HepG2 (cell line): ENCODE data around the gene EFEMP2. TPM values are rescaled to one million over a fixed set of nuclear protein-coding genes. Genes with fewer than 3 reads are reported as not detected.
A peak's percentile ranks its signal among the peaks of the same experiment; 100 is the strongest.

ENCODE experiments used
- HNRNPUL1 ChIP-seq: fragments of 200-400 bp; formaldehyde crosslinking; IDR thresholded peaks from 2 replicates; pipeline ENCODE4 v1.6.1; 2017; ENCODE audit warnings: low read depth, mild to moderate bottlenecking, low read length, moderate library complexity
- SP5 ChIP-seq: IDR thresholded peaks from 2 replicates; pipeline ENCODE4 v1.6.1; 2016; ENCODE audit warnings: low read depth, borderline replicate concordance
- ZFP82 ChIP-seq: sonication (generic); formaldehyde crosslinking; IDR thresholded peaks from 2 replicates; pipeline ENCODE4 v1.5.1; 2020; ENCODE audit warnings: mild to moderate bottlenecking, missing genetic modification reagents, borderline replicate concordance
- ZMAT5 ChIP-seq: sonication (generic); formaldehyde crosslinking; IDR thresholded peaks from 2 replicates; pipeline ENCODE4 v1.5.0; 2020; ENCODE audit warnings: mild to moderate bottlenecking, low read depth, missing genetic modification reagents, borderline replicate concordance
- ZNF354B ChIP-seq: sonication (generic); formaldehyde crosslinking; IDR thresholded peaks from 2 replicates; pipeline ENCODE4 v1.8.0; 2022; ENCODE audit warnings: mild to moderate bottlenecking, missing genetic modification reagents
- ZNF660 ChIP-seq: sonication (generic); formaldehyde crosslinking; IDR thresholded peaks from 2 replicates; pipeline ENCODE4 v1.5.1; 2020; ENCODE audit warnings: mild to moderate bottlenecking, low read depth, missing genetic modification reagents, borderline replicate concordance
- ZNF891 ChIP-seq: sonication (generic); formaldehyde crosslinking; IDR thresholded peaks from 2 replicates; pipeline ENCODE4 v1.5.0; 2020; ENCODE audit warnings: mild to moderate bottlenecking, missing genetic modification reagents
- polyA plus RNA-seq, 8 experiments: library from polyadenylated mRNA; depleted of rRNA in 3 of 8; stranded (reverse) in 7 of 8; unstranded in 1 of 8; fragments of >200 nt; fragmentation: Illumina TruSeq in 4 of 8; extraction: Trizol in 4 of 8; gene quantifications; 2 replicates each; pipeline versions ENCODE4 v1.2.1 to v1.2.3, GENCODE V29; 2011 to 2016; ENCODE audit warnings: low read depth in 4 of 8, missing spikeins in 1 of 8, mixed read lengths in 1 of 8; ENCODE audit not compliant: insufficient read depth in 1 of 8
- total RNA-seq, 5 experiments: library from RNA; depleted of rRNA; stranded (reverse); fragments of >200 nt; fragmentation: Illumina TruSeq; extraction: Trizol; gene quantifications; 2 replicates each; pipeline ENCODE4 v1.2.3, GENCODE V29; 2016; ENCODE audit warnings: low read depth in 1 of 5
- TF ChIP-seq, protein P1 (sequence below): sonication (generic); formaldehyde crosslinking; IDR thresholded peaks from 2 replicates; pipeline ENCODE4 v1.5.0; 2020; ENCODE audit warnings: mild to moderate bottlenecking, missing genetic modification reagents
- TF ChIP-seq, protein P2 (sequence below): sonication (generic); formaldehyde crosslinking; IDR thresholded peaks from 2 replicates; pipeline ENCODE4 v1.4.0; 2020; ENCODE audit warnings: missing genetic modification reagents
- TF ChIP-seq, protein P3 (sequence below): sonication (generic); formaldehyde crosslinking; conservative IDR thresholded peaks from 2 replicates; pipeline ENCODE4 v1.4.0; 2020; ENCODE audit warnings: missing genetic modification reagents

The EFEMP2 gene
- total and polyA plus RNA-seq, 2 of the 13 experiments (the other 11 are each of a cell fraction or from before 2014, with no cell fraction given): 7.4 to 29.7 TPM

DNA sequence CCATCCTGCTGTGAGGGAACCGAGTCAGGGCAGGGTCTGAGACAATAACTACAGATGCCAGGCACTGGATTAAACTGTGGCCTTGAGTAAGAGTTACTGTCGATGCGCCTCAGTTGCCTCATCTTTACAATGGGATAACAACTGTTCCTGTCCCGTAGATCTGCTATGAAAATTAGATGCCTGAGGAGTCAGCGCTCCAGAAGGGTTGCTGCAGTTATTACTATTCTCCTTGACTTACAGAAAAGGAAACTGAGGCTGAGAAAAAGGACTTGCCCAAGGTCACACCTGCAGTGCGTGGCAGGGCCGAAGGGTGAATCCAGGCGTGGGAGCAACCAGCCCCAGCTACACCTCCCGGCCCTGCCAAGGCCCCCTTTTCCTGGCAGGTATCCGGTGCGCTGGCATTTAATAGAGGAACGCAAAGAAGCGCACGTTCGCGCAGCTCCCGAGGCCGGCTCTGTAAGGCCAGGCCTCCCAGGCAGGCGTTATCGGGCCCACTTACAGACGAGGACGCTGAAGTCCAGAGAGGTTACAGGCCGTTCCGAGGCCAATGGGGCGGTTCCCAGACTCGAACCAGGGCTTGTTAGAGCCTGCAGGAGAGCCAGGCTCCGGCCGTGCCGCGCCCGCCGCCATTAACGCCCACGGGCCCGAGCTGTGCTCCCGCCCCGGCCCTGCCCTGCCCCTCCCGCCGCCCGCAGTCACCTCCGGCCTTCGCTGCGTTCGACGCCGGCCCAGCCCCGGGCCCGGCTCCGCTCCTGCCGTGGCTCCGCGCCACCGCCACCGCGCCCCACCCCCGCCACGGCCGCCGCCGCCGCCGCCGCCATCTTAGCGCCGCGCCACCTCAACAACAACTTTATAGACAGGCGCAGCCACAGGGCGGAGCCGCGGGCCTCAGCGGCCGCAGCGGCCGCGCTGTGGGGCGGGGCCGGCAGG lies 45.9 kb upstream of the EFEMP2 start, which contains the start of gene C11orf68 (continued):
- TF ChIP-seq, protein P1, sequence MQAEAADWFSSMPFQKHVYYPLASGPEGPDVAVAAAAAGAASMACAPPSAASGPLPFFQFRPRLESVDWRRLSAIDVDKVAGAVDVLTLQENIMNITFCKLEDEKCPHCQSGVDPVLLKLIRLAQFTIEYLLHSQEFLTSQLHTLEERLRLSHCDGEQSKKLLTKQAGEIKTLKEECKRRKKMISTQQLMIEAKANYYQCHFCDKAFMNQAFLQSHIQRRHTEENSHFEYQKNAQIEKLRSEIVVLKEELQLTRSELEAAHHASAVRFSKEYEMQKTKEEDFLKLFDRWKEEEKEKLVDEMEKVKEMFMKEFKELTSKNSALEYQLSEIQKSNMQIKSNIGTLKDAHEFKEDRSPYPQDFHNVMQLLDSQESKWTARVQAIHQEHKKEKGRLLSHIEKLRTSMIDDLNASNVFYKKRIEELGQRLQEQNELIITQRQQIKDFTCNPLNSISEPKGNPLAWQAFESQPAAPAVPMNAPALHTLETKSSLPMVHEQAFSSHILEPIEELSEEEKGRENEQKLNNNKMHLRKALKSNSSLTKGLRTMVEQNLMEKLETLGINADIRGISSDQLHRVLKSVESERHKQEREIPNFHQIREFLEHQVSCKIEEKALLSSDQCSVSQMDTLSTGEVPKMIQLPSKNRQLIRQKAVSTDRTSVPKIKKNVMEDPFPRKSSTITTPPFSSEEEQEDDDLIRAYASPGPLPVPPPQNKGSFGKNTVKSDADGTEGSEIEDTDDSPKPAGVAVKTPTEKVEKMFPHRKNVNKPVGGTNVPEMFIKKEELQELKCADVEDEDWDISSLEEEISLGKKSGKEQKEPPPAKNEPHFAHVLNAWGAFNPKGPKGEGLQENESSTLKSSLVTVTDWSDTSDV (CRISPR knock-in tag): no peak
- TF ChIP-seq, protein P2, sequence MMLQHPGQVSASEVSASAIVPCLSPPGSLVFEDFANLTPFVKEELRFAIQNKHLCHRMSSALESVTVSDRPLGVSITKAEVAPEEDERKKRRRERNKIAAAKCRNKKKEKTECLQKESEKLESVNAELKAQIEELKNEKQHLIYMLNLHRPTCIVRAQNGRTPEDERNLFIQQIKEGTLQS (CRISPR knock-in tag): no peak
- no peak for TF ChIP-seq SP5 (CRISPR knock-in tag)
- TF ChIP-seq ZNF891: no peak
- TF ChIP-seq ZNF660 (CRISPR knock-in tag): no peak
- no peak for TF ChIP-seq ZMAT5
- 0 out of 2 replicates have a peak, but pooled peaks have one; percentile 14 for TF ChIP-seq ZFP82 (CRISPR knock-in tag)
- TF ChIP-seq ZNF354B: no peak
- no peak for TF ChIP-seq HNRNPUL1
- TF ChIP-seq, protein P3, sequence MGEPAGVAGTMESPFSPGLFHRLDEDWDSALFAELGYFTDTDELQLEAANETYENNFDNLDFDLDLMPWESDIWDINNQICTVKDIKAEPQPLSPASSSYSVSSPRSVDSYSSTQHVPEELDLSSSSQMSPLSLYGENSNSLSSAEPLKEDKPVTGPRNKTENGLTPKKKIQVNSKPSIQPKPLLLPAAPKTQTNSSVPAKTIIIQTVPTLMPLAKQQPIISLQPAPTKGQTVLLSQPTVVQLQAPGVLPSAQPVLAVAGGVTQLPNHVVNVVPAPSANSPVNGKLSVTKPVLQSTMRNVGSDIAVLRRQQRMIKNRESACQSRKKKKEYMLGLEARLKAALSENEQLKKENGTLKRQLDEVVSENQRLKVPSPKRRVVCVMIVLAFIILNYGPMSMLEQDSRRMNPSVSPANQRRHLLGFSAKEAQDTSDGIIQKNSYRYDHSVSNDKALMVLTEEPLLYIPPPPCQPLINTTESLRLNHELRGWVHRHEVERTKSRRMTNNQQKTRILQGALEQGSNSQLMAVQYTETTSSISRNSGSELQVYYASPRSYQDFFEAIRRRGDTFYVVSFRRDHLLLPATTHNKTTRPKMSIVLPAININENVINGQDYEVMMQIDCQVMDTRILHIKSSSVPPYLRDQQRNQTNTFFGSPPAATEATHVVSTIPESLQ (CRISPR knock-in tag): no peak; the same call in 1 of the 2 replicates
